HepG2 (cell line): ENCODE measurements around the gene PRPSAP1. TPM values are rescaled to one million over a fixed set of nuclear protein-coding genes. Genes with fewer than 3 reads are reported as not detected.

Source experiments
- CREBL2 ChIP-seq: sonication (generic); formaldehyde crosslinking; IDR thresholded peaks from 2 replicates; pipeline ENCODE4 v1.8.1; 2023; ENCODE audit warnings: missing genetic modification reagents, mild to moderate bottlenecking, borderline replicate concordance
- FOXC1 ChIP-seq: sonication (generic); formaldehyde crosslinking; IDR thresholded peaks from 2 replicates; pipeline ENCODE4 v1.8.0; 2022; ENCODE audit warnings: mild to moderate bottlenecking, missing genetic modification reagents, borderline replicate concordance
- HDAC1 ChIP-seq: sonication (generic); formaldehyde crosslinking; IDR thresholded peaks from 2 replicates; pipeline ENCODE4 v1.5.1; 2020; ENCODE audit warnings: mild to moderate bottlenecking, missing genetic modification reagents
- HMGA1 ChIP-seq: sonication (generic); formaldehyde crosslinking; conservative IDR thresholded peaks from 2 replicates; pipeline ENCODE4 v1.4.0; 2020; ENCODE audit warnings: missing genetic modification reagents
- HOXA5 ChIP-seq: sonication (generic); formaldehyde crosslinking; IDR thresholded peaks from 2 replicates; pipeline ENCODE4 v1.4.0; 2020; ENCODE audit warnings: missing genetic modification reagents
- KIAA2018 ChIP-seq: sonication (generic); formaldehyde crosslinking; IDR thresholded peaks from 2 replicates; pipeline ENCODE4 v1.5.0; 2020; ENCODE audit warnings: mild to moderate bottlenecking, missing genetic modification reagents, borderline replicate concordance
- REPIN1 ChIP-seq: sonication (generic); formaldehyde crosslinking; IDR thresholded peaks from 2 replicates; pipeline ENCODE4 v1.8.0; 2022; ENCODE audit warnings: missing genetic modification reagents, low read depth, mild to moderate bottlenecking, borderline replicate concordance
- SMC3 ChIP-seq: IDR thresholded peaks from 2 replicates; pipeline ENCODE4 v1.6.1; 2011; ENCODE audit warnings: low read length, improper control_type of control experiment
- ZBTB4 ChIP-seq: sonication (generic); formaldehyde crosslinking; IDR thresholded peaks from 2 replicates; pipeline ENCODE4 v1.4.0; 2020; ENCODE audit warnings: missing genetic modification reagents, mild to moderate bottlenecking, borderline replicate concordance
- ZNF331 ChIP-seq: sonication (generic); formaldehyde crosslinking; IDR thresholded peaks from 2 replicates; pipeline ENCODE4 v1.4.0; 2020; ENCODE audit warnings: missing genetic modification reagents
- ZNF362 ChIP-seq: sonication (generic); formaldehyde crosslinking; IDR thresholded peaks from 2 replicates; pipeline ENCODE4 v1.4.0; 2020; ENCODE audit warnings: missing genetic modification reagents, mild to moderate bottlenecking, borderline replicate concordance
- ZNF614 ChIP-seq: IDR thresholded peaks from 2 replicates; pipeline ENCODE4 v1.6.1; 2018; ENCODE audit warnings: missing biosample characterization, missing genetic modification reagents, inconsistent platforms, borderline replicate concordance
- ZNF674 ChIP-seq: sonication (generic); formaldehyde crosslinking; IDR thresholded peaks from 2 replicates; pipeline ENCODE4 v1.5.0; 2020; ENCODE audit warnings: low read depth, mild to moderate bottlenecking, missing genetic modification reagents
- polyA plus RNA-seq, 8 experiments: library from polyadenylated mRNA; depleted of rRNA in 3 of 8; stranded (reverse) in 7 of 8; unstranded in 1 of 8; fragments of >200 nt; fragmentation: Illumina TruSeq in 4 of 8; extraction: Trizol in 4 of 8; gene quantifications; 2 replicates each; pipeline versions ENCODE4 v1.2.1 to v1.2.3, GENCODE V29; 2011 to 2016; ENCODE audit warnings: low read depth in 4 of 8, missing spikeins in 1 of 8, mixed read lengths in 1 of 8; ENCODE audit not compliant: insufficient read depth in 1 of 8
- total RNA-seq, 5 experiments: library from RNA; depleted of rRNA; stranded (reverse); fragments of >200 nt; fragmentation: Illumina TruSeq; extraction: Trizol; gene quantifications; 2 replicates each; pipeline ENCODE4 v1.2.3, GENCODE V29; 2016; ENCODE audit warnings: low read depth in 1 of 5

Gene PRPSAP1
- total and polyA plus RNA-seq, 2 of the 13 experiments (the other 11 are each of a cell fraction or from before 2014, with no cell fraction given) = 91.1 to 314 TPM

- TF ChIP-seq HOXA5 = 0 out of 2 replicates have a peak, but pooled peaks have one; percentile 51
- no peak for TF ChIP-seq HDAC1 (CRISPR knock-in tag)
- TF ChIP-seq CREBL2 (CRISPR knock-in tag) = no peak
- peak; percentile 48; the same call in 1 of the 2 replicates for TF ChIP-seq ZNF614 (CRISPR knock-in tag)
- no peak for TF ChIP-seq HMGA1 (CRISPR knock-in tag)
- TF ChIP-seq KIAA2018 (CRISPR knock-in tag) = no peak
- no peak for TF ChIP-seq ZBTB4 (CRISPR knock-in tag)
- TF ChIP-seq REPIN1 (CRISPR knock-in tag) = no peak
- peak; percentile 72; the same call in 1 of the 2 replicates for TF ChIP-seq ZNF362 (CRISPR knock-in tag)
- TF ChIP-seq FOXC1 (CRISPR knock-in tag) = no peak
- TF ChIP-seq SMC3 = peak; percentile 56; the same call in 1 of the 2 replicates
- TF ChIP-seq ZNF674 (CRISPR knock-in tag) = no peak
- no peak for TF ChIP-seq ZNF331 (CRISPR knock-in tag)
Measured at GRCh38 chr17:76365256-76365903, 11.7 kb upstream of the PRPSAP1 start (continued).
